DND-41 (cell line): ENCODE data around the gene AOPEP.

Source experiments
- CTCF ChIP-seq: IDR thresholded peaks from 2 replicates; pipeline ENCODE4 v1.5.1; 2012; ENCODE audit warnings: borderline replicate concordance, low read length, moderate library complexity, mild to moderate bottlenecking; ENCODE audit not compliant: poor library complexity, severe bottlenecking; ENCODE audit errors: extremely low read depth
- EZH2 ChIP-seq: IDR thresholded peaks from 3 replicates; pipeline ENCODE4 v1.6.1; 2012; ENCODE audit warnings: borderline replicate concordance, low read depth, mild to moderate bottlenecking, moderate library complexity, low read length, inconsistent platforms; ENCODE audit not compliant: severe bottlenecking

- no peak for TF ChIP-seq CTCF
- TF ChIP-seq EZH2: no peak
Measured at GRCh38 chr9:95077053-95077765, 350.7 kb downstream of the AOPEP start.
